Suppressor macrophage treated with lipopolysaccharide for 1 hour (primary cell): Measurements from ENCODE around the gene RNF130.

ENCODE experiments used
- DNase-seq, 3 donors: peaks; one replicate each; pipeline ENCODE4 v3.0.0-alpha.2; 2020 to 2022

The RNF130 gene

DNA sequence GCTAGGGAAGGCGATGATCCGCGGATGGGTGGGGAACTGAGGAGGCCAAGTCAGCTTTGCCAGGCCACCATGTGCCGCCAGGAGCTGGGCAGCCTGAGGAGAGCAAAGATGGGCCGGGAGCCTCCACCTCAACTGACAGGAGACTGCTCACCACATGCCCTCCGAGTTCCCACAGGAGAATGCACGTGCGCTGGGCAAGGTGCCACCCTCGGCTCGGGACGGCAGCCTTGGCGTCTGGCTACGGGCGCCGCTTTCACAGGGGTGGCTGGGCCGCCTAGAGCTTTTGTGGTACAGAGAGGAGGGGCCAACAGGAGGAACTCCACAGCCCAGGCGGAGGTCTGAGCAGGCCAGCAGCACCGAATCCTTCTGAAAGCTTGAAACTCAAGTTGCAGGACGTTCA, 158.6 kb downstream of the RNF130 start:
- DNase-seq, result peak in 2 of 3 donors; percentile 14 to 25

- DNase-seq, result no peak
Measured at GRCh38 chr5:179912386-179912785, 159.2 kb downstream of the RNF130 start.

DNA sequence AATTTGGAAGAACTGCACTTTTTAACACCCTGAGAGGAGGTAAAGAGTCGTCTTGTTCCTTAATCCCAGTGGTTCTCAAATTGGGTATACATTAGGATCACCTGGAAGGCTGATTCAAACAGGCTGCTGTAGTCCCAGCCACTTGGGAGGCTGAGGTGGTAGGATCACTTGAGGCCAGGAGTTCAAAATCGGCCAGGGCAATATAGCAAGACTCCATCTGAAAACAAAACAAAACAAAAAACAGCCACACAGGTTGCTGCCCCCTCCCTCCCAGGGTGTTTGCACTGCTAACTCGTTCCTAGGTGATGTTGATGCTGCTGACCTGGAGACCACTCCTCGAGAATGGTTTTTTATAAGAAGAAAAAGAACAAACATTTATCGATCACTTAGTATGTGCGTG, 162.3 kb downstream of the RNF130 start:
- DNase-seq, result no peak

DNA sequence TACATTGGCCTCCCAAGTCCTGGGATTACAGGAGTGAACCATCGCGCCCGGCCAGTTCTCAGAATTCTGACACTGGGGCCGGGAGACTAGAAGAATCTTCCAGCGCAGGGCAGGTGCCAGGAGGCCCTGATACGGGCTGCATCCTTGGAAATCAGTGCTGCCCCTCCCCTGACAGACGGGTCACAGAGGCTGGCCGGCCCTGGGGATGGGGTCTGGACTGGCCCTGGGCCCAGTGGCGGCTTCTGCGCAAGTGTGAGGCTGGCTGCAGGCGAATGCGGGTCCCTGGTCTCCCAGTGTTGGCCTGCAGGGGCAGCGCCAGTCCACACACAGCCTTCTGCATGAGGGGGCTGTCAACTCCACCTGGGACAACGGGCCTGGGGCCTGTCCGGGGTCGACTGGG, 163.0 kb downstream of the RNF130 start:
- DNase-seq, result peak in 1 of 3 donors; percentile 7

DNA sequence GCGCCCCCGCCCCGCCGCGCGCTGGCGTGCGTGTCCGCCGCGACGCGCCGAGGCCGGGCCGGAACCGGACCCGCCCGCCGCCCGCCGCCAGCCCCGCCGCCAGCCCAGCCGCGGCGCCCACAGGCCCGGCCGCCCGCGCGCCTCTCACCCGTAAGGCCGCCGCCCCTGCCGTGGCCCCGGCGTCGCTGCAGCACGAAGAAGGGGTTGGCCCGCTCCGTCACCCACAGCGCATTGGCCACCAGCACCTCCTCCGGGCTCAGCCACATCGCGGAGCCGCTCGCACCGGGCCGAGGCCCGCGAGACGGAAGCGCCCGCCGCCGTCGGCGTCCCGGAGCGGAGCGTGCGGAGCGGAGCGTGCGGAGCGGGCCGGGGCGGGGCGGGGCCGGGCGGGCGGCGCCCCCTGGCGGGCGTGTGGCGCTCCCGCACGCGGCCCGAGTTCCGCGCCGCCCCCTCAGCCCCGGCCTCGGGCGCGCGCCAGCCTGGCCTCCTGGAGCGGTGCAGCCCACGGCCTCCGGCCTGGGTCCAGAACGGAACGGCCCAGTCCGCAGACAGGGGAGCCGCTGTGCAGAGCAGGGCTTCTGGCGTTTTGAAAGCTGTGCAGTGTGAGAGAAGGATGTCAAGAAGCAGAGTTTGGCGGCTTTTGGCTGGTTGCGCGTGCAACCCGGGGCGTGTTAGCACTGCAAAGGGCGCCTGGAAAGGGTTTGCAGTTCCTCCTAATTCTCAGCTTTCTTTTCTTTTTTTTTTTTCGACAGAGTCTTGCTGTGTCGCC, 163.8 kb downstream of the RNF130 start, which contains the start of gene TBC1D9B:
TSS of gene TBC1D9B (minus strand) at position 342 of the 769 bp plus-strand sequence. CDS start at position 266, 76 bp downstream.
- peak; percentile 80 to 95 (median 91) for DNase-seq

GRCh38 chr5:179906795-179907555, 164.6 kb downstream of the RNF130 start:
- DNase-seq, result peak in 2 of 3 donors; percentile 18 to 44

- DNase-seq, result peak in 2 of 3 donors; percentile 6 to 13
Measured at GRCh38 chr5:179906294-179906794, 165.2 kb downstream of the RNF130 start.

DNA sequence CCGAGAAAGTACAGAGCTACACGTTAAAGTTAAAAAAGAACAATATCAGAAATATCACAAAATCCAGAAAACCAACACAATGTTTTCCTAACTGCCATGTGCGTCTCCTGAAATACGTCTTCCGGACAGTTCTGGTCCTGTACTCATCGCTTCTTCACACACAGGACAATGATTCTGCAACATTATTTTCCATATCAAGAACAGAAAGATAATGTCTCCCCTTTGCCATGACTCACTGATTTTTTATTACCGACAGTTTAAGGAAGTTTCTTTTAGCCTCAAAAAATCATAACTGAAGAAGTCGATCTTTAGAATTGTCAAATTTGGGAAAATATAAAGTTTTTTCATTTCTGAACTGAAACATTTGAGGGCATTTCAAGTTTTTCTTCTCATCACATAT, 166.4 kb downstream of the RNF130 start:
- DNase-seq, result peak; percentile 24 to 59 (median 45)
